Metanephros (tissue), 2 donors: ENCODE results near the gene UNC80. TPM values are rescaled to one million over a fixed set of nuclear protein-coding genes. Genes with fewer than 3 reads are reported as not detected.

Source experiments
- small RNA-seq: library from RNA; depleted of rRNA; stranded (forward); fragments of <200 nt; gene quantifications from one replicate; pipeline ENCODE3, GENCODE V24; 2014; ENCODE audit warnings: low replicate concordance
- total RNA-seq: library from RNA; depleted of rRNA; stranded (reverse); fragments of >200 nt; gene quantifications from one replicate; pipeline ENCODE4 v1.2.3, GENCODE V29; 2014

The UNC80 gene
- total RNA-seq = 3.1 TPM

GRCh38 chr2:209771474-209772289 lies at the start of gene UNC80:
Gene UNC80 (plus strand): TSS chr2:209771832. CDS start chr2:209772073, 241 bp downstream.

DNA sequence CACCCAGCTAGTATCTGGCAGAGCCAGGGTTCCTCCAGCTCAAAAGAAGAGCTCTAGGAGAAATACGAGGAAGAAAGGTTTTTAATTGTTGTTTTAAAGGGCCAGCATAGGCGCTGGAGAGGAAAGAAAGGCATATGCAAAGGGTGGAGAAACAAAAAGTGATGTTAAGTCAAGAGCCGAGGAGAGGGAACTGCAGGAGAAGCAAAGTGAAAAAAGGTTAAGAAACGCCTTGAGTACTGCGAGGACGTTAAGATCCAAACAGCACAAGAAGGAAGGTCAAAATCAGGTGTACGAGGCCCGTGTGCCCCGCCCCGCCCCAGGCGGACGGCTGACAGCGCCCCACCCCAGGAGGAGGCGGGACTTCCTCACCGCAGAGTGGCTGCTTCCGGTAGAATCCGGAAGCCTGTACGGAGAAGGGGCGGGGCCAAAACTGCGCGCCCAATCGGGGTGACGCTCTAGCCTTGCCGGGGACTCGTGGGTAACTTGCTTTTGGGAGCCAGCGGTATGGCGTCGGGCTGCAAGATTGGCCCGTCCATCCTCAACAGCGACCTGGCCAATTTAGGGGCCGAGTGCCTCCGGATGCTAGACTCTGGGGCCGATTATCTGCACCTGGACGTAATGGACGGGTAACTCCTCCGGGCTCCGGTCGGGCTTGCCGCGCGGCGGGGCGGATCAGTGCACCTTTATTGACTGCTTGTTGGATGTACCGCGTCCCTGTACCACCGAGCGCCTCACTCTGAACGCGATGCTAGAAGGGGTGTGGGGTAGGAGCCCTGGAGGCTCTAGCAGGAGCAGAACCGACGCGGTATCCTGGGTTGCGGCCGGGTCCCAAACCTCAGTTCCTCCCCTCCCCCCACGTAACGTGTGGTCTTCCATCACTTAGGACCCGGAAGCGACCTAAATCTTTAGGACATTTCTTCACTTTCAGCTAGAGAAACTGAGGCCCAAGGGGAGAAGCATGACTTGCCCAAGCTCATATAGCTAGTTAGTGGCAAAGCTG lies 230.8 kb downstream of the UNC80 start, which contains the start of gene RPE:
TSS of gene RPE (plus strand) at position 481 of the 1,000 bp plus-strand sequence. CDS start at position 505, 24 bp downstream.

Small RNA genes within 50 kb of the gene (small RNA-seq; reads per million reads assigned to genes)
- gene RNA5SP118 = not detected

Other genes with a start within 250 kb of the UNC80 start
- gene RPE, start 230.8 kb downstream of the UNC80 start, total RNA-seq = 61.9 TPM